ENCODE data around the gene LRRC2. TPM values are rescaled to one million over a fixed set of nuclear protein-coding genes. Genes with fewer than 3 reads are reported as not detected.

LRRC2 gene
- total RNA-seq, 2 donors from 2014 or later: 7.0 to 29.7 TPM

DNA sequence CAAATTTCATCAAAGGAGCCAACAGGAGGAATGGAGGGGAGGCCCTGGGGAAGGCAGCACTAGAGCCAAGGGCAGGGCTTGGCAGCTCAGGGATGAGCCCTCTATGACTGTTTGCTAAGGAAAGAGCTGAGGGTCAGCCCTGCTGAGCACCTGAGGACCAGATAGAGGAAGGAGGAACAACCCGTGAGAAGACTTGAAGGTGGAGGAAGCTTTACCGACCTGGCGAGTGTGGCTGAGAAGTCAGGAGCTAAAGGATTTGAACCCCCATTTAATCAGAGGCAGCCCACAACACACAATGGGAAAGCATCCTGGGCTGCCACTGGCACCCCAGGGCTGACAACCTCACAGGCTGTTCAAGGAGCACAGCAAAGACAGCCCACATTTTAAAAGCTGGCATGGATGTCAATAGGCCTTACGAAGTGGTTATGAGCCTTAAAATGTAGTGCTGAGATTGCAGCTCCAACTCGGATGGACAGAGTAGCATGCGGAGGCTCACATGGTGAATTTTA, 20.7 kb upstream of the LRRC2 start:
- Histone ChIP-seq H3K4me3 (no peak overlapping the region), H3K4me1 (no peaks in the 10 kb centered on the region), H3K27me3 (no peaks in the 10 kb centered on the region), H3K9me3 (no peaks in the 10 kb centered on the region), H3K27ac (no peak overlapping the region), H3K36me3 (no peaks in the 10 kb centered on the region)
- peak; percentile 13 for DNase-seq (ENCODE audit: low spot score)
- TF ChIP-seq, protein P1, sequence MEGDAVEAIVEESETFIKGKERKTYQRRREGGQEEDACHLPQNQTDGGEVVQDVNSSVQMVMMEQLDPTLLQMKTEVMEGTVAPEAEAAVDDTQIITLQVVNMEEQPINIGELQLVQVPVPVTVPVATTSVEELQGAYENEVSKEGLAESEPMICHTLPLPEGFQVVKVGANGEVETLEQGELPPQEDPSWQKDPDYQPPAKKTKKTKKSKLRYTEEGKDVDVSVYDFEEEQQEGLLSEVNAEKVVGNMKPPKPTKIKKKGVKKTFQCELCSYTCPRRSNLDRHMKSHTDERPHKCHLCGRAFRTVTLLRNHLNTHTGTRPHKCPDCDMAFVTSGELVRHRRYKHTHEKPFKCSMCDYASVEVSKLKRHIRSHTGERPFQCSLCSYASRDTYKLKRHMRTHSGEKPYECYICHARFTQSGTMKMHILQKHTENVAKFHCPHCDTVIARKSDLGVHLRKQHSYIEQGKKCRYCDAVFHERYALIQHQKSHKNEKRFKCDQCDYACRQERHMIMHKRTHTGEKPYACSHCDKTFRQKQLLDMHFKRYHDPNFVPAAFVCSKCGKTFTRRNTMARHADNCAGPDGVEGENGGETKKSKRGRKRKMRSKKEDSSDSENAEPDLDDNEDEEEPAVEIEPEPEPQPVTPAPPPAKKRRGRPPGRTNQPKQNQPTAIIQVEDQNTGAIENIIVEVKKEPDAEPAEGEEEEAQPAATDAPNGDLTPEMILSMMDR (IDR thresholded peaks at IDR 0.05): no peak

DNA sequence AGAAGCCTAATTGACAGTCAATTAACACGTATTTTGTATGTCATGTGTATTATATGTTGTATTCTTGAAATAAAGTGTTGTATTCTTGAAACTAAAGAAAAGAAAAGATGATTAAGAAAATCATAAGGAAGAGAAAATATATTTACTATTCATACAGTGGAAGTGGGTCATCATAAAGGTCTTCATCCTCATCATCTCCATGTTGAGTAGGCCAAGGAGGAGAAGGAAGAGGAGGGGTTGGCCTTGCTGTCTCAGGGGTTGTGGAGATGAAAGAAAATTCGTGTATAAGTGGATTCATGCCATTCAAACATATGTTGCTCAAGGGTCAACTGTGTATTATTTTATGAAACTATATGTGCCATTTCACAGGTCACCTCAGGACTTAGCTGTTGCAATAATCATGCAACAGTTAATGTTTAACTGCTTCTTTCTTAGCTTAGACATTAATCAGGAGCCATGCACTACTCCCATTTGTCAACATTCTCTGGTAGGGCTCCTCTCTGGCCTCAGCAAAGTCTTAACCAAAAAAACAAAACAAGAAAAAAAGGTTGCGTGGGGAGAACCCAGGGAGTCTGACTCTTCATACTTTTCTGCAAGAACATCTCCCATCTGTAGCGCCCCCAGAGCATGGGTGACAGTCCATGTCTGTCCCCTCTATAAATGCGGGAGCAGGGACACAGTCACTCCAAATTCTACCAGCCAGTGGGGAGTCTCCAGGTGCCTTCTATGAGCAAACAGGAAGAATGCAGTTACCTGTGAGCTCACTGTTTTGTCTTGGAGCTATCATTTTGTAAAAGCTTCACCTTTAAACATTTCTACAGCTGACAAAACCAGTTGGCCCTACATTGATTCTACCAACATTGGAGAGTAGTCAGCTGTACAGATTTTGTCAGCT, 19.9 kb upstream of the LRRC2 start:
- TF ChIP-seq, protein P1 (IDR thresholded peaks at IDR 0.05): no peak
- H3K4me3 ChIP-seq: no peak overlapping the region

DNA sequence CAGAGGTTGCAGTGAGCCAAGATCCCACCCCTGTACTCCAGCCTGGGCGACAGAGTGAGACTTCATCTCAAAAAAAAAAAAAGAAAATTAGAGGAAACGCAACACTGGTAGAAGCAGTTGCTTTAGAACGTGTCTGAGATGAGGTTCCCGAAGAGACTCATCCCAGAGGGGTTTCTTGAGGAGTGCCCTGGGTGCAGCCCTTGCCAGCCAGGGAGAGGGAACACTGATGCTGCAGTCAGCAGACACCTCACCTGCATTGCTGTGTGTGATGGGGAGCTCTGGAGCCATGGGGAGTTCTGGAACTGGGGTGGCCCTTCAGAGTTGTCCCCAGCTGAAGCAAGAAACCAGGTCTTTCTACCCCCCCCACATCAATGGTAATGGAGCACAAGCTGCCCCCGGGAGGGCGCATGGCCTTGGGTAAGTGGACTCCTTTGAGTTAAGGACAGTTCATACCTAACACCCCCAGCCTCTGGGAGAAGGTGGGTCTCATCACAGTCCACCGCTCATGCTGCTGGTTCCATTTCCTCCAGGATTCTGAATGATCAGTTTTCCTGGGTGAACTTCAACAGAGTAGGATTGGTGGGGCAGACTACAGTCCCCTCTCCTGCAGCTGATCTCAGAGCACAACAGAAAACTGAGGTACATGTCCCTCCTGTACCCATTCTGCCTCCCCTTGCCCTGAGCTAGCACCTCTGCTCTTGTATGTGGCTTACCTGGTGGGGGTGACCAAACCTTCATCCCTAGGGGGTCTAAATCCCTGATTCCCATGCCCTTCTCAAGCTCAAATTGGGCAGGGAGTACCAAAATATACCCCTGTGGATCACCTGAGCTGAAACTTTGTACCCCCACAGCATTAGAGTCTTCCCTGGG, 18.7 kb upstream of the LRRC2 start:
- no peaks in the 10 kb centered on the region for H3K27me3 ChIP-seq
- no peaks in the 10 kb centered on the region for H3K36me3 ChIP-seq
- TF ChIP-seq, protein P1 (IDR thresholded peaks at IDR 0.05): no peak
- no peaks in the 10 kb centered on the region for H3K9me3 ChIP-seq
- DNase-seq (ENCODE audit: low spot score): peak; percentile 40
- no peaks in the 10 kb centered on the region for H3K4me1 ChIP-seq
- H3K27ac ChIP-seq: no peak overlapping the region
- H3K4me3 ChIP-seq: no peak overlapping the region

More for the DNA sequence above, 19.9 kb upstream of the LRRC2 start:
- Histone ChIP-seq H3K4me1 (no peaks in the 10 kb centered on the region), H3K36me3 (no peaks in the 10 kb centered on the region), H3K27me3 (no peaks in the 10 kb centered on the region), H3K9me3 (no peaks in the 10 kb centered on the region), H3K27ac (no peak overlapping the region)
- peak; percentile 36 for DNase-seq (ENCODE audit: low spot score)

DNA sequence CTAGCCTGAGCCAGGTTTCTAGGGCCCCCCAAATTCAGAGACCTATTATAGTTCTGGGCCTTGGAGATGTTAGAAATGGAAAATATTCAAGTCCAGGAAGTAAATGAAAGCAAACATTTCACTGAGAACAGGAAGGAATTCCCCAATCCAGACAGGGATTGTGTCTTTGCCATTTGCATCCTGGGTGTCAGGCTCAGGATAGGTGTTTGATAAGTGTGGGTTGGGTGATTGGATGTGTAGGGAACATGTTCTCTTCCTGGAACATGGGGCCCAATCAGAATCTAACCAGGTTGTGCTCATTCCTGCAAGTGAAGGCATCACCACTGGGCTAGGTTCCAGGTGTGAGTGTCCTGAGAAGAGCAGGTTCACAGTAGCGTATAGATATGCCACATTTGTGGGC, 14.6 kb upstream of the LRRC2 start:
- no peaks in the 10 kb centered on the region for H3K9me3 ChIP-seq
- no peak overlapping the region for H3K27ac ChIP-seq
- H3K4me3 ChIP-seq: no peak overlapping the region
- peaks cover 0 to 4% of the 10 kb centered on the region in 2 donors for H3K4me1 ChIP-seq
- peak; percentile 44 for DNase-seq (ENCODE audit: low spot score)
- H3K27me3 ChIP-seq: no peaks in the 10 kb centered on the region
- no peaks in the 10 kb centered on the region for H3K36me3 ChIP-seq
- TF ChIP-seq, protein P1 (IDR thresholded peaks at IDR 0.05): no peak

DNA sequence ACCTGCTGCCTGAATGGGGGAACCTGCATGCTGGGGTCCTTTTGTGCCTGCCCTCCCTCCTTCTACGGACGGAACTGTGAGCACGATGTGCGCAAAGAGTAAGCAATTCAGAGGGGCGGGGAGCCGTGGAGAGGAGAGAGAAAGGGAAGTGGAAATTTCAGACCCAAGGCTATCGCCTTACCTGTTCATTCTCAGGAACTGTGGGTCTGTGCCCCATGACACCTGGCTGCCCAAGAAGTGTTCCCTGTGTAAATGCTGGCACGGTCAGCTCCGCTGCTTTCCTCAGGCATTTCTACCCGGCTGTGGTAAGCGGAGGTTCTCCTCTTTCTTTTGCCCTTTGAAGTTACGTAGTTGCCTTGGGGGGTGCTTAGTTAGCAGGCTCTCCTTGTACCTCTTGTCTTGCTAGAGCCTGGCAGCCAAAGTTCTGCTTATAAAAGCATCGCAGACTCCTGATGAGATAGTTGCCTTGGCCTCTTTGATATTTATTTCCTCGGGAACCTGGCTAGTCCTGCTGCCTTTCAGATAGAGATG, 13.7 kb upstream of the LRRC2 start:
- Histone ChIP-seq H3K4me3 (no peak overlapping the region), H3K27me3 (no peaks in the 10 kb centered on the region), H3K27ac (no peak overlapping the region), H3K9me3 (no peaks in the 10 kb centered on the region), H3K4me1 (peaks cover 0 to 4% of the 10 kb centered on the region in 2 donors), H3K36me3 (no peaks in the 10 kb centered on the region)
- TF ChIP-seq, protein P1 (IDR thresholded peaks at IDR 0.05): no peak
- peak; percentile 49 for DNase-seq (ENCODE audit: low spot score)
